SK-N-SH treated with all-trans-retinoic acid at 6 μM for 48 hours (cell line): ENCODE data around the gene ZEB1.

Source experiments
- ARNTL ChIP-seq: fragments of 450-650 bp; formaldehyde crosslinking; IDR thresholded peaks from 2 replicates; pipeline ENCODE4 v1.5.0; 2020; ENCODE audit warnings: low read depth, mild to moderate bottlenecking, moderate library complexity, borderline replicate concordance
- ESRRG ChIP-seq: fragments of 250-450 bp; sonication (Bioruptor Pico); IDR thresholded peaks from 2 replicates; pipeline ENCODE4 v1.6.1; 2021; ENCODE audit warnings: mild to moderate bottlenecking
- SNAI2 ChIP-seq: fragments of 250-450 bp; sonication (Bioruptor Pico); IDR thresholded peaks from 2 replicates; pipeline ENCODE4 v1.5.0; 2020; ENCODE audit warnings: mild to moderate bottlenecking, moderate library complexity
- TCF4 ChIP-seq: fragments of 250-450 bp; sonication (Bioruptor Pico); IDR thresholded peaks from 2 replicates; pipeline ENCODE4 v1.8.0; 2021; ENCODE audit warnings: mild to moderate bottlenecking, moderate library complexity, borderline replicate concordance
- ZFP3 ChIP-seq: fragments of 250-450 bp; sonication (Bioruptor Pico); IDR thresholded peaks from 2 replicates; pipeline ENCODE4 v1.5.0; 2020; ENCODE audit warnings: mild to moderate bottlenecking, moderate library complexity

DNA sequence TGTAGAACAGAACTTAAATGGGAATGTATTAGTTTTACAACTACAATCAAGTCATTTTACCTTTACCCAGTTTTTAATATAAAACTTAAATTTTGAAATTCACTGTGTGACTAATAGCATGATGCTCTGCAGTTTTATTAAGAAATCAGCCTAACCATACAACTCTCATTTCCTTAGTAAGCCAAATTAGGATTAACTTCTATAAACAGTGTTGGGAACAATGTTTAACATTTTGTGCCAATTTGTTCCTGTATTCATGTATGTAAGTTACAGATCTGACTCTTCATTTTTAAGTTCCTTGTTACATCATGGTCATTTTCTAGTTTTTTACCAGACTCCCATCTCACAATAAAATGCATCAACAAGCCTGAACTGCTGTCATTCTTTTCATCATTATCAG is 209.8 kb downstream of the ZEB1 start:
- TF ChIP-seq ESRRG (CRISPR knock-in tag) (no peak), ZFP3 (CRISPR knock-in tag) (no peak), ARNTL (no peak), SNAI2 (CRISPR knock-in tag) (no peak), TCF4 (CRISPR knock-in tag) (no peak)
